ENCODE results near the gene TRPM8.

GRCh38 chr2:233922471-233922870 lies 5.3 kb downstream of the TRPM8 start:
- TF ChIP-seq CTCF (IDR thresholded peaks at IDR 0.05) (no peak), POLR2A (IDR thresholded peaks at IDR 0.05) (no peak)

Measured in right lobe of liver (tissue), 4 donors.